GM21526 (cell line): ENCODE results near the gene ABHD5.

Source experiments
- ATAC-seq: cut with Tn5 transposase; IDR thresholded peaks from one replicate; pipeline ENCODE4 v1.9.1; 2021; ENCODE audit warnings: moderate library complexity; ENCODE audit not compliant: unreplicated experiment, low FRiP score

Gene ABHD5

GRCh38 chr3:43684944-43685343, 5.8 kb upstream of the ABHD5 start:
- no peak for ATAC-seq

- no peak for ATAC-seq
These were observed 4.8 kb upstream of the ABHD5 start for GRCh38 chr3:43685921-43686320.

- no peak for ATAC-seq
These were observed 4.4 kb upstream of the ABHD5 start for GRCh38 chr3:43686333-43686699.

GRCh38 chr3:43686700-43687498, 3.8 kb upstream of the ABHD5 start:
- ATAC-seq: no peak

GRCh38 chr3:43687499-43687811, 3.3 kb upstream of the ABHD5 start:
- ATAC-seq: no peak

GRCh38 chr3:43688245-43688650, 2.5 kb upstream of the ABHD5 start:
- no peak for ATAC-seq

GRCh38 chr3:43689166-43689565, 1.6 kb upstream of the ABHD5 start:
- no peak for ATAC-seq

- ATAC-seq: no peak
These were observed 855 bp upstream of the ABHD5 start for GRCh38 chr3:43689766-43690399.

- ATAC-seq: peak; percentile 37
These were observed 620 bp downstream of the ABHD5 start for GRCh38 chr3:43691120-43691995.

GRCh38 chr3:43692085-43692855, 1.5 kb downstream of the ABHD5 start:
- ATAC-seq: no peak

GRCh38 chr3:43692971-43693370, 2.2 kb downstream of the ABHD5 start:
- no peak for ATAC-seq

GRCh38 chr3:43693594-43693993, 2.9 kb downstream of the ABHD5 start:
- no peak for ATAC-seq

GRCh38 chr3:43695443-43695842, 4.7 kb downstream of the ABHD5 start:
- no peak for ATAC-seq

- no peak for ATAC-seq
These were observed 5.1 kb downstream of the ABHD5 start for GRCh38 chr3:43695863-43696262.

GRCh38 chr3:43696441-43696840, 5.7 kb downstream of the ABHD5 start:
- ATAC-seq: no peak

- ATAC-seq: no peak
These were observed 6.1 kb downstream of the ABHD5 start for GRCh38 chr3:43696881-43697280.

GRCh38 chr3:43699864-43700263, 9.1 kb downstream of the ABHD5 start:
- ATAC-seq: peak; percentile 81

GRCh38 chr3:43704697-43705096, 14.0 kb downstream of the ABHD5 start:
- ATAC-seq: no peak

GRCh38 chr3:43706342-43706741, 15.6 kb downstream of the ABHD5 start:
- no peak for ATAC-seq

- ATAC-seq: no peak
These were observed 16.5 kb downstream of the ABHD5 start for GRCh38 chr3:43707266-43707665.

- no peak for ATAC-seq
These were observed 17.3 kb downstream of the ABHD5 start for GRCh38 chr3:43707998-43708397.
